Stimulated activated CD4-positive, alpha-beta T cell treated with anti-CD3 and anti-CD28 coated beads, Interleukin-2, amount 100 ng/mL, for 24 hours (primary cell): ENCODE results near the gene GRM8.

ENCODE experiments used
- DNase-seq, 2 donors: peaks; one replicate each; pipeline ENCODE4 v3.0.0-alpha.2; 2020

GRM8 gene

GRCh38 chr7:126656165-126656564 is 596.6 kb downstream of the GRM8 start:
- DNase-seq = no peak

- DNase-seq = no peak
These were observed 615.2 kb downstream of the GRM8 start for GRCh38 chr7:126637538-126637937.

- no peak for DNase-seq
These were observed 617.2 kb downstream of the GRM8 start for GRCh38 chr7:126635545-126635944.

GRCh38 chr7:126608339-126608776 is 644.4 kb downstream of the GRM8 start:
- no peak for DNase-seq

GRCh38 chr7:126606331-126606730 is 646.4 kb downstream of the GRM8 start:
- DNase-seq = no peak

GRCh38 chr7:126605553-126605952 is 647.2 kb downstream of the GRM8 start:
- no peak for DNase-seq

- no peak for DNase-seq
These were observed 647.7 kb downstream of the GRM8 start for GRCh38 chr7:126605056-126605455.

GRCh38 chr7:126589068-126589684 is 663.6 kb downstream of the GRM8 start:
- DNase-seq = no peak

- DNase-seq = no peak
These were observed 674.4 kb downstream of the GRM8 start for GRCh38 chr7:126578338-126578737.

- no peak for DNase-seq
These were observed 678.2 kb downstream of the GRM8 start for GRCh38 chr7:126574276-126575250.

- DNase-seq = no peak
These were observed 681.9 kb downstream of the GRM8 start for GRCh38 chr7:126570845-126571244.

GRCh38 chr7:126569402-126569801 is 683.3 kb downstream of the GRM8 start:
- no peak for DNase-seq

- DNase-seq = no peak
These were observed 695.5 kb downstream of the GRM8 start for GRCh38 chr7:126557271-126557670.

- no peak for DNase-seq
These were observed 711.3 kb downstream of the GRM8 start for GRCh38 chr7:126541406-126541805.

- no peak for DNase-seq
These were observed 717.6 kb downstream of the GRM8 start for GRCh38 chr7:126535176-126535575.

GRCh38 chr7:126533715-126534114 is 719.0 kb downstream of the GRM8 start:
- DNase-seq = no peak

GRCh38 chr7:126529833-126530232 is 722.9 kb downstream of the GRM8 start:
- no peak for DNase-seq

- DNase-seq = no peak
These were observed 723.5 kb downstream of the GRM8 start for GRCh38 chr7:126529254-126529653.

- DNase-seq = no peak
These were observed 726.8 kb downstream of the GRM8 start for GRCh38 chr7:126525906-126526305.

- DNase-seq = no peak
These were observed 727.8 kb downstream of the GRM8 start for GRCh38 chr7:126524967-126525366.

- no peak for DNase-seq
These were observed 741.7 kb downstream of the GRM8 start for GRCh38 chr7:126511046-126511445.

- no peak for DNase-seq
These were observed 751.1 kb downstream of the GRM8 start for GRCh38 chr7:126501617-126502016.

- DNase-seq = no peak
These were observed 753.3 kb downstream of the GRM8 start for GRCh38 chr7:126499481-126499880.

- DNase-seq = no peak
These were observed 757.0 kb downstream of the GRM8 start for GRCh38 chr7:126495733-126496132.
